Measurements from ENCODE around the gene IRAK2. TPM values are rescaled to one million over a fixed set of nuclear protein-coding genes. Genes with fewer than 3 reads are reported as not detected.
"Not testable (repeated sequence)": the region's sequence is repeated elsewhere in the genome, so short reads cannot be mapped to it uniquely, and the experiment has no call there.

The IRAK2 gene
- total RNA-seq, 1 donor from 2014 or later = 2.0 TPM

DNA sequence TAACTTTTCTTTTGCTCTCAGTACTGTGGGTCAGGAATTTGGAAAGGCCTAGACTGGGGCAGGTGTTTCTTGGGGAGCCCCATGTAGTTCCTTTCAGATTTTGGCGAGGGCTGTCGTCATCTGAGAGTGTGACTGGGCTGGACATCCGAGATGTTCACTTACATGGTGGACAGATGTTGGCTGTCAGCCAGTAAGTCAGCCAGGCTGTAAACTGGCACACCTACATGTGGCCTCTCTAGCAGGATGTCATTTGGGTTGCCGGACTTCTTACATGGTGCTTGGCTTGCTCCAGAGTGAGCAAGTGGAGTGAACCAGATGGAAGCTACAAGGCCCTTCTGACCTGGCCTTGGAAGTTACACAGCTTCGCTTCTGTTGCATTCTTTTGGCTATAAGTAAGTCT, 104.2 kb downstream of the IRAK2 start:
- ATAC-seq (no peak), DNase-seq (ENCODE audit: missing footprints) (no peak)
- intact Hi-C loops (cut with DNase I) = no loop called here

DNA sequence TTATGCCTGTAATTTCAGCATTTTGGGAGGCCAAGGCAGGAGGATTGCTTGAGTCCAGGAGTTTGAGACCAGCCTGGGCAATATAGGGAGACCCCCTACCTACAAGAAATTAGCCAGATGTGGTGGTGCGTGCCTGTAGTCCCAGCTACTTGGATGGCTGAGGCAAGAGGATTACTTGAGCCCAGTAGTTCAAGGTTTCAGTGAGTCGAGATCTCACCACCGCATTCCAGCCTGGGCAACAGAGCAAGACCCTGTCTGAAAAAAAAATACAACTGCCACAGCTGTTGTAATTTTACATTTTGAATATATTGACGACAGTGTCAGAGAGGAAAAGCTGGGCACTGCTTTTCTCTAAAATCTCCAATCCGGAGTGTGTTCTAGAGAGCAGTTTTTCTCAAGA, 104.7 kb downstream of the IRAK2 start:
- DNase-seq (ENCODE audit: missing footprints) (no peak), ATAC-seq (no peak)
- intact Hi-C loops (cut with DNase I) = no loop called here

DNA sequence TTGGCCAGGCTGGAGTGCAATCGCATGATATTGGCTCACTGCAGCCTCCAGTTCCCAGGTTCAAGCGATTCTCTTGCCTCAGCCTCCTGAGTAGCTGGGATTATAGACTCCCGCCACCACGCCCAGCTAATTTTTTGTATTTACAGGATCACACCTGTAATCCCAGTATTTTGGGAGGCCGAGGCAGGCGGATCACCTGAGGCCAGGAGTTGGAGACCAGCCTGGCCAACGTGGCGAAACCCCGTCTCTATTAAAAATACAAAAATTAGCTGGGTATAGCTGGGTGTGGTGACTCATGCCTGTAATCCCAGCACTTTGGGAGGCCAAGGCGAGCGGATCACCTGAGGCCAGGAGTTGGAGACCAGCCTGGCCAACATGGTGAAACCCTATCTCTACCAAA, 107.8 kb downstream of the IRAK2 start:
- not testable (repeated sequence) for DNase-seq (ENCODE audit: missing footprints); ATAC-seq

DNA sequence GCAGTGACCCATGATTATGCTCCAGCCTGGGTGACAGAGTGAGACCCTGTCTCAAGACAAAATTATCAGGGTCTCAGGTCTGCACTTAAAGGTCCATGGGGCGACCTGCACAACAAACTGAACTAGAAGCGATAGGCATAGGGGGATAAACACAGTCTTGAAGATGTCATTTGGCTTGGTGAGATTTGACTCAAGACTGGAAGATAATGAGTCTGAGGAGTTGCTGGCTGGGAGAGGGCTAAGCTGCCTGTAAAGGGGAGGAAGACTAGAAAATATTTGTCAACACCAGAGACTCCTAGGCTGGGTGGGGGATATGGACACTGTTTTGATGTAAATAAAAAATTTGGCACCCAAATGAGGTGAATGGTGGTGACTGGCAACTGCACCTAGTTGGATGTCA, 108.3 kb downstream of the IRAK2 start:
- intact Hi-C loops (cut with DNase I) = no loop called here
- DNase-seq (ENCODE audit: missing footprints) (no peak), ATAC-seq (no peak)

More for the DNA sequence above, 107.8 kb downstream of the IRAK2 start:
- intact Hi-C loops (cut with DNase I) = not testable (repeated sequence)

- intact Hi-C loops (cut with DNase I) = no loop called here
- no peak for DNase-seq (ENCODE audit: missing footprints)
- no peak for ATAC-seq
Measured at GRCh38 chr3:10273702-10274305, 109.1 kb downstream of the IRAK2 start.

DNA sequence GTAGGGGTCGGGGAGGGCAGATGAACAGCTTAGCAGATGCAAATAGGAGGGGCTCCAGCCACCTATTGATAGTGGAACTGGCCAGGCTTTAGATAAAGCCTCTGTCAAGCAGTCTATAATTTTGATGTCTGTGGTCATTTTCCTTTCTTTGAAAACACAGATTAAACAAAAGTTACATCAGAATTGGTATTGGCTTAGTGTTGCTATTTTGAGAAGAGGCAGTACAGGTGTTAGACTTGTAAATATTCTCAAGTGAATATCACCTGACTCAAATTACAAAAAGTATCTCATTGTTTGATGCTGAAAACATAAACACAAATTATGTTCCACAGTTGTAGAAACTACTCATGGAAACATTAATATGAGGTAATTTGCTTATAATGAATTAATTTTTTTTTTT, 109.9 kb downstream of the IRAK2 start:
- DNase-seq (ENCODE audit: missing footprints) (no peak), ATAC-seq (no peak)
- intact Hi-C loops (cut with DNase I) = no loop called here

GRCh38 chr3:10277115-10277625, 112.5 kb downstream of the IRAK2 start:
- intact Hi-C loops (cut with DNase I) = no loop called here
- no peak for DNase-seq (ENCODE audit: missing footprints)
- no peak for ATAC-seq

GRCh38 chr3:10278501-10278900, 113.8 kb downstream of the IRAK2 start:
- no peak for DNase-seq (ENCODE audit: missing footprints)
- no peak for ATAC-seq
- intact Hi-C loops (cut with DNase I) = no loop called here

GRCh38 chr3:10279384-10280176, 114.9 kb downstream of the IRAK2 start:
- no peak for ATAC-seq
- no peak for DNase-seq (ENCODE audit: missing footprints)
- intact Hi-C loops (cut with DNase I) = no loop called here

DNA sequence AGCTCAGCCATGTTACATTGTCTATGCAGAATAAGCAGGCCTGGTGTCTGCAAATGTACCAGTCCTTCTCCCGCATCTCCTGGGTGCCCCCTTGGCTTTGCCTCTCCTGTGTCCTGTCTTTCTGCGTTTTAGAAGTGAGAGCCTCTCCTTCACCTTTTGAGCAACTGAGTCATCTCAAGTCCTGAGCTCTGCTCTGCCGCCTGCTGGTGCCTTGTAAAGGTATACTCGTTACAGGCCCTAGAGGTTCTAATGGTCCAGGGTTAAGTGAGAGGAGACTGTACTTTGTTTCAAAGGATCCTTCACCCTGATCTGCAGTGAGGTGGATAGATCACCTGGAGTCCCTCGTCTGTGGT, 115.4 kb downstream of the IRAK2 start:
- DNase-seq (ENCODE audit: missing footprints) (no peak), ATAC-seq (no peak)
- intact Hi-C loops (cut with DNase I) = no loop called here

GRCh38 chr3:10280571-10280970, 115.9 kb downstream of the IRAK2 start:
- no peak for ATAC-seq
- intact Hi-C loops (cut with DNase I) = no loop called here
- DNase-seq (ENCODE audit: missing footprints) = no peak

- no peak for ATAC-seq
- intact Hi-C loops (cut with DNase I) = no loop called here
- no peak for DNase-seq (ENCODE audit: missing footprints)
Measured at GRCh38 chr3:10281951-10282350, 117.2 kb downstream of the IRAK2 start.

DNA sequence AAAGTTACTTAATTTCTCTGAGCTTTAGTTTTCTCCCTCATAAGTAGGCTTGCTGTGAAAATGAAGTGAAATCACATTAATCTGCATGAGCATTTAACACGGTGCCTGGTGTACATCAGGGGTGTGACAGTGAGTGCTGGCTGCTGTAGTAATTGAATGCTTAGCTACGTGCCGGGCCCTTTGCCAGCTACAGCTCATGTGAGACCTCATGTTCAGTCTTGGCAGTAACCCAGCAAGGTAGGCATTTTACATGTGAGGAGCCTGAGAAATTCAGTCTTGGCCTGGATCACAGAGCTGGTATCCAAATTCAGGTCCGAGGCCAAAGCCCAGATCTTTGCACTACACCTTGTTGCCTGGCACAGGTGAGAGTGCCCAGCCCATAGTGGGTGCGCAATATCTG, 118.9 kb downstream of the IRAK2 start:
- DNase-seq (ENCODE audit: missing footprints) (no peak), ATAC-seq (no peak)
- intact Hi-C loops (cut with DNase I) = no loop called here

DNA sequence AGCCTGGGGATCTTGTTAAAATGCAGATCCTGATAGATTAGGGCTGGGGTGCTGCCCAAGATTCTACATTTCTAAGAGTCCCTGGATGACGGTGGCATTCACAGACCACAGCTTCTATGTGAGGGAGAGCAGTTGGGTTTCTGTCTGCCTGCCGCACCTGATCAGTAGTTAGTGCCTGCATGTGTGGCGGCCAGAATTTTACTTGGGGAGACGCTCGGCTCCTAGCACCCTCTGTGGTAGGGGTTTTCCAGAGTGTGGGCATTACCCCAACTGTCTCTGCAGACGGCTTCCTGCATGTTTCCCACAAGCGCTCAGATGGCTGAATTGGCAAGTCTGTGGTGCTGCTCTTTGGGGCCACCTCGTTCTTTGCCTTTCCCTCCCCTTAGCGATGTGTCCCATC, 119.8 kb downstream of the IRAK2 start:
- DNase-seq (ENCODE audit: missing footprints) = no peak
- no peak for ATAC-seq
- intact Hi-C loops (cut with DNase I) = no loop called here

DNA sequence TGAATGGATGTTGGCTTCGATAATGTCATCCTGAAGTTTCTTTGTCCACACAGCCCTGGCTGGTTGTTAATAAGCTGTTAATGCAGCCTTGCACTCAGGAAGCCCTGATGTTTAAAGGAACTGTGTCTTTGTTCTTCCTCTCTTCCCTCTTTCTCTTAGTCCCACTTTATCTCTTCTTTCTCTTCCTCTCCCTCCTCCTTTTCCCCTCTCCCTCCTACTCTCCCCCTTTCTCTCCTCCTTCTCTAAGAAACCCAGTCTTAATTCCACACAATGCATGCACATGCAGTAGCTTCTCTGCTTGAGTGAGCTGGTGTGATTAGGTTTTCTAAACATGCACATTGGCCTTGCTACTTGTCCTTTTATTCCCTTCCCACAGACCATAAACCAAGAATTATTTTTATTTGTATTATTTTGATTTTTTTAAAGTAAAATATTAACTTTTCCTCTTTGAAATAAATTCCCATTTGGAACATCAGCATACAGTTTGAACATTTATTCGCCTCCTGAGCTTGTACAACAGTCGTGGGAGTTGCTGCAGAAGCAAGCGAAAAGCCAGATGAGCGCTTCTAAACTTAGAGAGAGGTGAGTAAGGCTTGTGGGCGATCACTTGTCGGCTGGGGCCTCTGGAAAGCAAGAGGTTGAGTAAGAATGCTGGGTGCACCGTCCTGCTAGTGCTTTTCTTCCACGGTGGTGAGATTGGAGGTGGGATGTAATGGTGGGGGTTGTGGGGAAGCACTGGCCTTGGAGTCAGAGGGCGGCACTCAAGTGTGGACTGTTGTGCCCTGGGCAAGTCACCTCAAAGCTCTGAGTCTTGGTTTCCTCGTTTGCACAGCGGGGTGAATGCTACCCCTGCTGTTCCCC, 120.8 kb downstream of the IRAK2 start:
- ATAC-seq (no peak), DNase-seq (ENCODE audit: missing footprints) (no peak)
- intact Hi-C loops (cut with DNase I) = no loop called here

- ATAC-seq (no peak), DNase-seq (ENCODE audit: missing footprints) (no peak)
- intact Hi-C loops (cut with DNase I) = no loop called here
Measured at GRCh38 chr3:10286133-10286524, 121.4 kb downstream of the IRAK2 start.

DNA sequence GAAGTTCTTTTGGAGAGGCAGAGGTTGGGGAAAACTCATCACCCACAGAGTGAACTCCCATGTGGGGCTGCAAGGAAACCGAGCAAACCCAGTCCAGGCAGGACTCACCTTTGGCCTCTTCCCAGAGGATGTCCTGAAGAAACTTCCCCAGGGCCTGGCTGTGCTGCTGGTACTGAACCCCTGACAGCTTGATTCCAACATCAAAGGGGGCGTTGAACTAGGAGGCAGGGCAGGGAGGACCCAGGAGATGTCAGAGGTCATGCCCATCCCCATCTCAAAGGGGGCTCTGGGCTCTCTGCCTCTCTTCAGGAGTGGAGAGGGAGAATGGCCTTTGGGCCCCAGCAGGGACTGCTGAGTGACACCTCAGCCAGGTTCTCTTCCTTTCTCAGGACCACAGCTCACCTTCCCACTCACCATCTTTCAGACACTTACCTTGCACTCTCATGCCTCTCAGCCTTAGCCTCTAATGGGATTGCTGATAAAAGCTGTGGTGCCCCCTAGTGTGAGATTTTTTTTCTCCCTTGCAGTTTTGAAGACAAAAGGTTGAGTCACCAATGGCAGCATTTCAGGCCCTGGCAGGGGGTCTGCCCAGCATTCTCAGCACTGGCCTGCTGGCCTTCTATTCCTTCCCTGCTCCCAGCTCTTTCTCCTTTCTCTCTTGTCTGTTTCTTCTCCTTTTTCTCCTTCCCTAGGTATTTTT, 122.0 kb downstream of the IRAK2 start:
- intact Hi-C loops (cut with DNase I) = no loop called here
- DNase-seq (ENCODE audit: missing footprints) (no peak), ATAC-seq (no peak)

DNA sequence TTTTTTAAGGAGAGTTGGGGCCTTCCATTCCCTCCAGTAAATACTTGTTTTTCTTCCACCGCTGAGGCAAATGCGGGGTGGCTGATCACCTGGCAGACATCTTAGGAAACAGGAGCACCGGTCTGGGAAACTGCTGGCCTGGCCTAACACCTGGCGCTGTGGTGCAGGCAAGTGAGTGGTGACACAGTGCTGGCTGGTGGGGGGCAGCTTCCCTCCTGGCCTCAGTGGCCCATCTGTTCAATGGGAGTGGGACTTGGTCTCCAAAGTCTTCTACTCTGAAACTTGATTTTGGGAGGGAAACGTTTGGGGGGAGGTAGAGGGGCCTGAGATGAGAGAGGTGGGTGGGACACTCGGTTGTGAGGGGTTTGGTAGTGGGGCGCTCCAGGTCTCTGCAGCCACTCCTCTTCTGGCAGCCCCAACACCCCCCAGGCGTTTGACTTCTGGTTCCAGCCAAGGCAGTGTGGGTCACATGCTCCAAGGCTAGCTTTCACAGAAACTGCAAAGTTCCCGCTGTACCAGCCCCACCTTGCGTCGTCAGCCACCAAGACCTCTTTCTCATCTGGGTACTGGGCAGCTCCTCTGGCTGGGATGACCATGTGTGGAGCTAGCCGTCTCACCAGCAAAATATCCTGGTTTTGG, 123.3 kb downstream of the IRAK2 start:
- no peak for ATAC-seq
- intact Hi-C loops (cut with DNase I) = no loop called here
- DNase-seq (ENCODE audit: missing footprints) = no peak

GRCh38 chr3:10288575-10288960, 123.8 kb downstream of the IRAK2 start:
- DNase-seq (ENCODE audit: missing footprints) = no peak
- intact Hi-C loops (cut with DNase I) = no loop called here
- no peak for ATAC-seq
